BJ (cell line): ENCODE results near the gene UQCC2. TPM values are rescaled to one million over a fixed set of nuclear protein-coding genes. Genes with fewer than 3 reads are reported as not detected.

Experiments used
- CTCF ChIA-PET: fragments of 350-600 bp; formaldehyde crosslinking; extraction: SDS; loops from one replicate; lab custom pipeline; 2021; ENCODE audit warnings: antibody characterized with exemption, inconsistent platforms; lab: Yijun Ruan, JAX
- POLR2A ChIA-PET: fragments of 300-600 bp; sonication (Branson Sonifier 250); formaldehyde crosslinking; extraction: SDS; loops from one replicate; lab custom pipeline; 2021; ENCODE audit warnings: antibody characterized with exemption; lab: Charles Lee
- DNase-seq: peaks from one replicate; pipeline ENCODE4 v3.0.0-alpha.2; 2011; ENCODE audit warnings: low read depth
- H3K27me3 ChIP-seq: 2 replicates; pipeline ENCODE4 v1.6.0; 2011; ENCODE audit warnings: low read length; ENCODE audit not compliant: control insufficient read depth, insufficient read depth
- H3K36me3 ChIP-seq: 2 replicates; pipeline ENCODE4 v1.5.1; 2011; ENCODE audit warnings: low read length; ENCODE audit not compliant: control insufficient read depth, insufficient read depth
- H3K4me3 ChIP-seq: 2 replicates; pipeline ENCODE4 v1.5.1; 2011; ENCODE audit warnings: low read depth, mild to moderate bottlenecking, control low read depth, low read length
- polyA minus RNA-seq: library from RNA; depleted of rRNA, polyadenylated mRNA; stranded (reverse); fragments of >200 nt; gene quantifications from 2 replicates; pipeline ENCODE4 v1.2.3, GENCODE V29; 2011; rRNA and poly(A)+ RNA removed
- polyA plus RNA-seq: library from polyadenylated mRNA; depleted of rRNA; stranded (reverse); fragments of >200 nt; gene quantifications from 2 replicates; pipeline ENCODE4 v1.2.3, GENCODE V29; 2011; rRNA removed
- TF ChIP-seq, protein P1 (sequence below): IDR thresholded peaks from 2 replicates; pipeline ENCODE4 v1.5.1; 2011; ENCODE audit warnings: low read depth, mild to moderate bottlenecking, control low read depth, inconsistent platforms, low read length, moderate library complexity; ENCODE audit not compliant: insufficient read depth

The UQCC2 gene
- polyA plus RNA-seq (51.7 and 66.5 TPM in 2 replicates), polyA minus RNA-seq (7.2 and 11.8 TPM in 2 replicates)

DNA sequence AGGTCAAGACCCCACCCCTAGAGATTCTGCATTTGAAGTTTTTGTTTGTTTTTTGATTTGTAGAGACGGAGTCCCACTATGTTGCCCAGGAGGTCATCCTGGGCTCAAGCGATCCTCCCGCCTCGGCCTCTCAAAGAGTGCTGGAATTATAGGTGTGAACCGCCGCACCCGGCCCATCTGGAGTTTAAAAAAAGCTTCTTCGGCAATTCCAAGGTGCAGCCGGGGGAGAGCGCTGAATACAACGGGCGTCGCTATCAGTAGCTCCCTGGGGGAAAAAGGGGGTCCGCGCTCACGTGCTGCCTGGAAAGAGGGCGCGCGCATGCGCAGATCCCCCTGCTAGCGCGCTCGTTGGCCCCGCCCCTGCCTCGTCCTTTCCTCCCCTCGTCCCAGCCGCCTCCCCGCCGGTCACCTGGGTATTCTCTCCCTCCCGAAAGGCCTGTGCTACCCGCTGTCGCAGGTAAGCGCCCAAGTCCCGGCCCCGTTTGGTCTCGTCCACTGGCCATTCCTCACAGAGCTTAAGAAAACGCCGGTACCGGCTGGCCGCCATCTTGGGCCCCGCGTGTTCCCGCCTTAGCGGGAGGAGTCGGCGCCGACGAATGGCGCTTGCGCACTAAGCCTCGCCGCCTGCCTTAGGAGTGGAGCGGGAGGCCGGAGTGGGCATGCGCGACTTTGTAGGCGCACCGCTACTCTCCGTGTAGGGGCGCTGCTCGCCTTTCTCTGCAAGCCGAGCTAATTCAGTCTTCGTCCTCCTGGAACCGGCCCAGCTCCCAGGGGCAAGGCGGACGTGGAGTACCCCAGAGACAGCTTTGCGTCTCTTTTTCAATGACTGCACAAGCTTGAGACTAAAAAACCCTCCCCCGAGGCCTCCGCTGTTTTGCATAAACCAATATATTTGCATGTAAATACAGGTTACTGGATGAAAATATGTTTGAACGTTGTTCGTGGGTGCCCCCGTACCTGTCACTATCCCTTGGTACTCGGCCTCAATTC, at the start of gene UQCC2:
UQCC2 (minus strand) TSS at position 561 of the 990 bp plus-strand sequence; CDS start at position 547, 14 bp downstream.
- ChIA-PET CTCF (interaction anchor here (0.6 to 12.9 kb wide), 37 partner anchors 9 to 444 kb away, joined by 3 to 335 read pairs (median 4); partner anchors contain the start of genes BAK1 and IP6K3), POLR2A (interaction anchor here (0.6 kb wide), 1 partner anchor 303 kb away, joined by 5 read pairs; no protein-coding TSS in a partner anchor)
- peaks cover 5% of the 10 kb centered on the region for H3K36me3 ChIP-seq
- peak within 1 kb of the TSS; percentile 95 for H3K4me3 ChIP-seq
- TF ChIP-seq, protein P1, sequence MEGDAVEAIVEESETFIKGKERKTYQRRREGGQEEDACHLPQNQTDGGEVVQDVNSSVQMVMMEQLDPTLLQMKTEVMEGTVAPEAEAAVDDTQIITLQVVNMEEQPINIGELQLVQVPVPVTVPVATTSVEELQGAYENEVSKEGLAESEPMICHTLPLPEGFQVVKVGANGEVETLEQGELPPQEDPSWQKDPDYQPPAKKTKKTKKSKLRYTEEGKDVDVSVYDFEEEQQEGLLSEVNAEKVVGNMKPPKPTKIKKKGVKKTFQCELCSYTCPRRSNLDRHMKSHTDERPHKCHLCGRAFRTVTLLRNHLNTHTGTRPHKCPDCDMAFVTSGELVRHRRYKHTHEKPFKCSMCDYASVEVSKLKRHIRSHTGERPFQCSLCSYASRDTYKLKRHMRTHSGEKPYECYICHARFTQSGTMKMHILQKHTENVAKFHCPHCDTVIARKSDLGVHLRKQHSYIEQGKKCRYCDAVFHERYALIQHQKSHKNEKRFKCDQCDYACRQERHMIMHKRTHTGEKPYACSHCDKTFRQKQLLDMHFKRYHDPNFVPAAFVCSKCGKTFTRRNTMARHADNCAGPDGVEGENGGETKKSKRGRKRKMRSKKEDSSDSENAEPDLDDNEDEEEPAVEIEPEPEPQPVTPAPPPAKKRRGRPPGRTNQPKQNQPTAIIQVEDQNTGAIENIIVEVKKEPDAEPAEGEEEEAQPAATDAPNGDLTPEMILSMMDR = peak; percentile 81
- no peaks in the 10 kb centered on the region for H3K27me3 ChIP-seq
- DNase-seq = peak; percentile 76

DNA sequence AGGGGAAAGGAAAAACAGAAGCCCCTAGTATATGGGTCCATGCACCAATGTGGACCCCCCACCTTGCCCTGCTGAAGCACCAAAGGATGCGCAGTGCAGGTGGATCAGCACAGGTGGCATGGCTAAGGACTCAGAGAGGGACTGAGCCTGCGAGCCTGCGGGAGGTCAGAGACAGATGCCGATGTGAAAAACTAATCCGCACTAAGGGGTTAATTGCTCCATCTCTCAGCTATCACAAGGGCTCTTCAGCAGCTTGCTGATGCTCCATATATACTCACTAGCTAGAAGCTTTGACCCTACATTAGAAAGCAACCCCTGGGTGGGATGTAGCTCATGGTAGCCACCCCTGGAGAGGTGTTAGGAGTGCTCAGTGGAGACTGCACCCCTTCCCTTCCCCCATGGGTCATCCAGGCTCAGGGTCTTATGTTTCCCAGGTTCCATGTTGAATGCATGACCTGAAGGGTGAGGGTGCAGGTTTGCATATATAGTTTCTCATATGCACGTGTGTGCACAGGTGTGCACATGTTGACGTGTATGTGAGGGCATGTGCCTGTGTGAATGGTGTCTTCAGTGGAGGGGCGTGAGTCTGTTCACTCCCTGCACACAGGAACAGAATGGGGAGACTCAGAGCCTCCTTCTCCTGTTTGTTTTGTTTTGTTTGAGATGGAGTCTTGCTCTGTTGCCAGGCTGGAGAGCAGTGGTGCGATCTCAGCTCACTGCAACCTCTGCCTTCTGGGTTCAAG, 48.6 kb upstream of the UQCC2 start:
- CTCF ChIA-PET = interaction anchor here (0.7 to 24.3 kb wide), 7 partner anchors 5 to 268 kb away, joined by 3 to 567 read pairs (median 24); partner anchors contain the start of genes IP6K3 and UQCC2
- Histone ChIP-seq H3K27me3 (no peaks in the 10 kb centered on the region), H3K36me3 (no peaks in the 10 kb centered on the region), H3K4me3 (no peak overlapping the region)
- TF ChIP-seq, protein P1 = no peak
- POLR2A ChIA-PET = no interaction called here
- DNase-seq = no peak

DNA sequence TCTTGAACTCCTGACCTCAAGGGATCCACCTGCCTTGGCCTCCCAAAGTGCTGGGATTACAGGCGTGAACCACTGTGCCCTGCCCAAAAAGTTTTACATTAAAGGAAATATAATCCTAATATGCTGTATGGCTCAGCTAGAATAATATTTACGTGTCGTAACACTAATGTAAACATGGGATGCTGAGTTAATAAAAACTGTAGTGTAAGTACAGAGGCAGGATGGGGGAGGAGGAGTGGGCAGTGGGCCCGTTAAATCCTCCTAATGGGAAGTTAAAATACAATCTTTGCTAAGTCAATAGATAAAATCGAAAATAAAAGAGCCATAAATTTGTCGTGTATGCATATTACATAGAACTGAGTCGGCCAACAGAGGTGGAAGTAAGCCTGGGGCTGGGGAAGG, 47.3 kb upstream of the UQCC2 start:
- POLR2A ChIA-PET = no interaction called here
- no peaks in the 10 kb centered on the region for H3K27me3 ChIP-seq
- H3K36me3 ChIP-seq = no peaks in the 10 kb centered on the region
- no peak for DNase-seq
- CTCF ChIA-PET = interaction anchor here (2.1 to 24.3 kb wide), 4 partner anchors 6 to 174 kb away, joined by 6 to 567 read pairs (median 288); partner anchors contain the start of genes IP6K3 and UQCC2
- H3K4me3 ChIP-seq = no peak overlapping the region
- TF ChIP-seq, protein P1 = no peak

DNA sequence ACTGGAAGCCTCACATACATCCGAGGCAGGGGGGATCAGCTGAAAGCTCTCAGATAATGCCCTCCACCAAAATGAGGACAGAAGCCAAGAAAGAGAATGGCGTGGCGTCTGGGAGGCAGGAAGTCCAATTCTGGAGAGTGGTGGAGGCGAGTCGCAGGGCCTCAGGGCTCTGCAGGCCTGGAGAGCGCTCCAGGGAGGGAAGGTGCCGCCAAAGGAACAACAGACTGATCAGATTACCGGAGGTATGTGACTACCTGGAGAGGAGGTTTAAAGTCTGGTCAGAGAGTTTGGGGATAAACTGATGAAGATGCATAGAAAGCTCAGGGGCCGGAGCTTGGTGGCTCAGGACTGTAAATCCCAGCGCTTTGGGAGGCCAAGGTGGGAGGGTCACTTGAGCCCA, 46.4 kb upstream of the UQCC2 start:
- ChIA-PET POLR2A (no interaction called here), CTCF (interaction anchor here (0.7 to 24.3 kb wide), 7 partner anchors 7 to 396 kb away, joined by 3 to 567 read pairs (median 6); partner anchors contain the start of genes GRM4, IP6K3 and UQCC2)
- H3K27me3 ChIP-seq = no peaks in the 10 kb centered on the region
- TF ChIP-seq, protein P1 = no peak
- no peak overlapping the region for H3K4me3 ChIP-seq
- no peaks in the 10 kb centered on the region for H3K36me3 ChIP-seq
- DNase-seq = no peak
